ENCODE data around the gene ZSCAN5B. TPM values are rescaled to one million over a fixed set of nuclear protein-coding genes. Genes with fewer than 3 reads are reported as not detected.
"Not testable (repeated sequence)": the region's sequence is repeated elsewhere in the genome, so short reads cannot be mapped to it uniquely, and the experiment has no call there.

The ZSCAN5B gene, protein sequence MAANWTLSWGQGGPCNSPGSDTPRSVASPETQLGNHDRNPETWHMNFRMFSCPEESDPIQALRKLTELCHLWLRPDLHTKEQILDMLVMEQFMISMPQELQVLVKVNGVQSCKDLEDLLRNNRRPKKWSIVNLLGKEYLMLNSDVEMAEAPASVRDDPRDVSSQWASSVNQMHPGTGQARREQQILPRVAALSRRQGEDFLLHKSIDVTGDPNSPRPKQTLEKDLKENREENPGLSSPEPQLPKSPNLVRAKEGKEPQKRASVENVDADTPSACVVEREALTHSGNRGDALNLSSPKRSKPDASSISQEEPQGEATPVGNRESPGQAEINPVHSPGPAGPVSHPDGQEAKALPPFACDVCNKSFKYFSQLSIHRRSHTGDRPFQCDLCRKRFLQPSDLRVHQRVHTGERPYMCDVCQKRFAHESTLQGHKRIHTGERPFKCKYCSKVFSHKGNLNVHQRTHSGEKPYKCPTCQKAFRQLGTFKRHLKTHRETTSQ
- not detected for total RNA-seq

DNA sequence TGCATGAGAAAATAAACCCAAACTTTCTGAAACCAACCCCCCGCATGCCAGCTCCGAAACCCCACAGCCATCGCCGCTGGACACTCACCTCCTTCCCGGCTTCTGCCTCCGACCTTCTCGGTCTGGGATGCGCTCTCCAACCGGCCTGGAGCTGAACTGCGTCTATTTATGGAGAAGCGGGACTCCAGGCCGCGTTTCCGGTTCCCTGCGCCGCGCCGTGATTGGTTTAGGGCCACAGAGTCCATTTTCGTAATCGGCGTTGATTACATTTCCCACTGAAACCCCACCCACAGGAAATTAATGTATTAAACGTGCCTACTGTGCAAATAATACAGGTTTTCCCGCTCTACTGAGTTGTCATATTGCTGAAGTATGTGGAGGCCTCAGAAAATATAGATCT lies at the start of gene ZSCAN5B:
ZSCAN5B (minus strand) TSS at position 138 of the 400 bp plus-strand sequence. CDS start 4,731 bp downstream, outside the sequence.
- DNase-seq (ENCODE audit: extremely low spot score in 2 of 2); H3K36me3 ChIP-seq; H3K9me3 ChIP-seq; H3K4me1 ChIP-seq; H3K27me3 ChIP-seq; H3K4me3 ChIP-seq; H3K27ac ChIP-seq; intact Hi-C loops (cut with DNase I): not testable (repeated sequence)

DNA sequence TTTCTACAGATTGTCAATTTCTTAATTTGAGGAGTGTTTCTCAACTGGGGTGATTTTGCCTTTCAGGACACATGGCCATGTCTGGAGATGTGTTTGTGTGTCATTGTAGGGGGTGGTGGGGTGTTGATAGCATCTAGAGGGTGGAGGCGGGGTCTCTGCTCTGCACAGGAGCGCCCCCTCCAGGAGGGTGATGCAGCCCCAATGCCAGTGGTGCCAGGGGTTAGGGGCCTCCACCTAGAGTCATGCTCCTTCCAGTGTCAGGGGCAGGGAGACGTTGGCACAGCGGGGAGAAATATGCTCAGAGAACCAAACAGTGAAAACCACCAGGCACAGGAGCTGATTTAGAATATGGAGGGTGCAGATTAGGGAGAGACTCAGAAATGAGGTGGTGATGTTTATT lies 48.2 kb upstream of the ZSCAN5B start:
- H3K27me3 ChIP-seq; intact Hi-C loops (cut with DNase I); H3K36me3 ChIP-seq; H3K4me3 ChIP-seq; DNase-seq (ENCODE audit: extremely low spot score in 2 of 2); H3K27ac ChIP-seq; H3K9me3 ChIP-seq; H3K4me1 ChIP-seq: not testable (repeated sequence)

DNA sequence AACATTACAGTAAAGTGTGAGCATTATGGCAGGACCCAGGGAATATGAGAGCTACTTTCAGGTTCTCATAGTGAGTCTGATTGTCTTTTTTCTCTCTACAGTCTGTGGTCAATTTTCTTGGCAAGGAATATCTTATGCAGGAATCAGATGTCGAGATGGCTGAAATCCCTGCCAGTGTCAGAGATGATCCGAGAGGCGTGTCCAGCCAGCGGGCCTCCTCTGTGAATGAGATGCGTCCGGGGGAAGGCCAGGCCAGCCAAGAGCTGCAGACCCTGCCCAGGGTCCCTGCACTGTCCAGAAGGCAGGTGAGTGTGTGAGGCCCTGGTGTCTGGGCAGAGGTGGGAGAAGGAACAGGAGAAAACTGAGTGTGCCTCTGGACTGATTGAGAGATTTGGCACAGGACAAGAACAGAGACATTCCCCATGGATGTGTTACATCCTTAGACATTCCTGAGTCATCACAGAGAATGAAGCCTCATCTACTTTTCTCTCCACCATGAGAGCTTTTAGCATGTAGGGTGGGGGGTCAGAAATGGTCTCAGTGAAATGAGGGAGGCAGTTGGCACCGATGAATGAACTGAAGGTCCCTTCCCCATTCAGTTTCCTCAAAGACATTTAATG lies 47.6 kb upstream of the ZSCAN5B start:
- Histone ChIP-seq H3K27me3 (no peaks in the 10 kb centered on the region), H3K9me3 (no peaks in the 10 kb centered on the region), H3K27ac (no peak overlapping the region), H3K4me1 (no peaks in the 10 kb centered on the region), H3K36me3 (no peaks in the 10 kb centered on the region), H3K4me3 (no peak overlapping the region)
- intact Hi-C loops (cut with DNase I): no loop called here
- DNase-seq (ENCODE audit: extremely low spot score in 2 of 2): no peak
- TF ChIP-seq POLR2A (IDR thresholded peaks at IDR 0.05) (no peak), POLR2AphosphoS5 (IDR thresholded peaks at IDR 0.05; ENCODE audit: insufficient read depth in 1 of 2, low read depth in 1 of 2) (no peak)
- TF ChIP-seq, protein P1, sequence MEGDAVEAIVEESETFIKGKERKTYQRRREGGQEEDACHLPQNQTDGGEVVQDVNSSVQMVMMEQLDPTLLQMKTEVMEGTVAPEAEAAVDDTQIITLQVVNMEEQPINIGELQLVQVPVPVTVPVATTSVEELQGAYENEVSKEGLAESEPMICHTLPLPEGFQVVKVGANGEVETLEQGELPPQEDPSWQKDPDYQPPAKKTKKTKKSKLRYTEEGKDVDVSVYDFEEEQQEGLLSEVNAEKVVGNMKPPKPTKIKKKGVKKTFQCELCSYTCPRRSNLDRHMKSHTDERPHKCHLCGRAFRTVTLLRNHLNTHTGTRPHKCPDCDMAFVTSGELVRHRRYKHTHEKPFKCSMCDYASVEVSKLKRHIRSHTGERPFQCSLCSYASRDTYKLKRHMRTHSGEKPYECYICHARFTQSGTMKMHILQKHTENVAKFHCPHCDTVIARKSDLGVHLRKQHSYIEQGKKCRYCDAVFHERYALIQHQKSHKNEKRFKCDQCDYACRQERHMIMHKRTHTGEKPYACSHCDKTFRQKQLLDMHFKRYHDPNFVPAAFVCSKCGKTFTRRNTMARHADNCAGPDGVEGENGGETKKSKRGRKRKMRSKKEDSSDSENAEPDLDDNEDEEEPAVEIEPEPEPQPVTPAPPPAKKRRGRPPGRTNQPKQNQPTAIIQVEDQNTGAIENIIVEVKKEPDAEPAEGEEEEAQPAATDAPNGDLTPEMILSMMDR (IDR thresholded peaks at IDR 0.05): no peak

DNA sequence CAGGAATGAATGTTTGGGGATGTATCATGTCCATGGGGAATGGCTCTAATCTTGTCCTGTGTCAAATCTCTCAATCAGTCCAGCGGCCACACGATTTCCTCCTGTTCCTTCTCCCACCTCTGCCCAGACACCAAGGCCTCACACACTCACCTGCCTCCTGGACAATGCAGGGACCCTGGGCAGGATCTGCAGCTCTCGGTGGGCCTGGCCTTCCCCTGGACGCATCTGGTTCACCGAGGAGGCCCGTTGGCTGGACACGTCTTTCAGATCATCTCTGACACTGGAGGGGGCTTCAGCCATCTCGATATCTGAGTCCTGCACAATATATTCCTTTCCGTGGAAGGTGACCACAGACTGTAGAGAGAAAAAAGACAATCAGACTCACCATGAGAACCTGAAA lies 25.9 kb upstream of the ZSCAN5B start:
- no peak overlapping the region for H3K27ac ChIP-seq
- intact Hi-C loops (cut with DNase I): no loop called here
- TF ChIP-seq POLR2AphosphoS5 (IDR thresholded peaks at IDR 0.05; ENCODE audit: insufficient read depth in 1 of 2, low read depth in 1 of 2) (no peak), POLR2A (IDR thresholded peaks at IDR 0.05) (no peak)
- TF ChIP-seq, protein P1 (IDR thresholded peaks at IDR 0.05): no peak
- no peaks in the 10 kb centered on the region for H3K9me3 ChIP-seq
- no peaks in the 10 kb centered on the region for H3K36me3 ChIP-seq
- H3K4me3 ChIP-seq: no peak overlapping the region
- no peaks in the 10 kb centered on the region for H3K4me1 ChIP-seq
- DNase-seq (ENCODE audit: extremely low spot score in 2 of 2): no peak
- no peaks in the 10 kb centered on the region for H3K27me3 ChIP-seq

DNA sequence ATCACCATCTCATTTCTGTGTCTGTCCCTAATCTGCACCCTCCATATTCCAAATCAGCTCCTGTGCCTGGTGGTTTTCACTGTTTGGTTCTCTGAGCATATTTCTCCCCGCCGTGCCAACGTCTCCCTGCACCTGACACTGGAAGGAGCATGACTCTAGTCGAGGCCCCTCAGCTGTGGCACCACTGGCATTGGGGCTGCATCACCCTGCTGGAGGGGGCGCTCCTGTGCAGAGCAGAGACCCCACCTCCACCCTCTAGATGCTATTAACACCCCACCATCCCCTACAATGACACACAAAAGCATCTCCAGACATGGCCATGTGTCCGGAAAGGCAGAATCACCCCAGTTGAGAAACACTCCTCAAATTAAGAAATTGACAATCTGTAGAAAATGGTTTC lies 25.3 kb upstream of the ZSCAN5B start:
- Histone ChIP-seq H3K36me3 (no peaks in the 10 kb centered on the region), H3K9me3 (no peaks in the 10 kb centered on the region), H3K4me1 (peaks cover under 1% of the 10 kb centered on the region), H3K27me3 (no peaks in the 10 kb centered on the region), H3K27ac (no peak overlapping the region), H3K4me3 (no peak overlapping the region)
- DNase-seq (ENCODE audit: extremely low spot score in 2 of 2): no peak
- TF ChIP-seq, protein P1 (IDR thresholded peaks at IDR 0.05): no peak
- TF ChIP-seq POLR2AphosphoS5 (IDR thresholded peaks at IDR 0.05; ENCODE audit: insufficient read depth in 1 of 2, low read depth in 1 of 2) (no peak), POLR2A (IDR thresholded peaks at IDR 0.05) (no peak)
- intact Hi-C loops (cut with DNase I): no loop called here

DNA sequence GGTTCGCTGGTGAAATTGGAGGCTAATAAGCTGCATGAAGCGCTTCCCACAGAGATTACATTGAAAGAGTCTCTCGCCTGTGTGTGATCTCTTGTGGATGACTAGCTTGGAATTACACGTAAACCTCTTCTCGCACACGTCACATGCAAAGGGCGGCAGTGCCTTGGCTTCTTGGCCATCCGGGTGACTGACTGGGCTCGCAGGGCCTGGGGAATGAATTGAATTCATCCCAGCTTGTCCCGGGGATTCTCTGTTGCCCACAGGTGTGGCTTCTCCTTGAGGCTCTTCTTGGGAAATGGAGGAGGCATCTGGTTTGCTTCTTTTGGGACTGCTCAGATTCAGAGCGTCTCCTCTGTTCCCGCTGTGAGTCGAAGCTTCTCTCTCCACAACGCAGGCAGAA lies 24.3 kb upstream of the ZSCAN5B start:
- Histone ChIP-seq H3K36me3 (no peaks in the 10 kb centered on the region), H3K27me3 (no peaks in the 10 kb centered on the region), H3K4me3 (no peak overlapping the region), H3K4me1 (peaks cover 11% of the 10 kb centered on the region), H3K9me3 (no peaks in the 10 kb centered on the region), H3K27ac (no peak overlapping the region)
- no peak for DNase-seq (ENCODE audit: extremely low spot score in 2 of 2)
- TF ChIP-seq POLR2AphosphoS5 (IDR thresholded peaks at IDR 0.05; ENCODE audit: insufficient read depth in 1 of 2, low read depth in 1 of 2): no peak
- TF ChIP-seq POLR2A (IDR thresholded peaks at IDR 0.05): no peak
- TF ChIP-seq, protein P1 (IDR thresholded peaks at IDR 0.05): no peak
- intact Hi-C loops (cut with DNase I): no loop called here

DNA sequence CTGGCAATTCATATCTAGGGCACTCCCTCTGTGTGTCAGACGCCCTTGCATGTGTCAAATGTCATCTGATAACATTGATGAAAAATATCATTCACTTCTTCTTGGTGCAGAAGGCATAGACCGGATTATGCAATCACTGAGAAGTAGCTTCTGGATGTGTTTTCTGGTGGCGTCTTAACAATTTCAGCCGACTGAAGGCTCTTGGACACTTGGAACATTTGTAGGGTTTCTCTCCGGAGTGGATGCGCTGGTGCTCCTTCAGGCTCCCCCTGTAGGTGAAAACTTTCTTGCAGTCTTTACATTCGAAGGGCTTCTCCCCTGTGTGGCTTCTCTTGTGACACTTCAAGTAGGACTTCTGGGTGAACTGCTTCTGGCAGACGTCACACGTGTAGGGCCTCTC lies 23.9 kb upstream of the ZSCAN5B start:
- H3K4me3 ChIP-seq; H3K27me3 ChIP-seq; DNase-seq (ENCODE audit: extremely low spot score in 2 of 2); H3K36me3 ChIP-seq; H3K27ac ChIP-seq; H3K9me3 ChIP-seq; intact Hi-C loops (cut with DNase I): not testable (repeated sequence)
- peaks cover 13% of the 10 kb centered on the region for H3K4me1 ChIP-seq
